Renal pelvis (tissue), 3 donors: ENCODE results near the gene HEY2. TPM values are rescaled to one million over a fixed set of nuclear protein-coding genes. Genes with fewer than 3 reads are reported as not detected.

Source experiments
- polyA plus RNA-seq, 3 donors: library from polyadenylated mRNA; unstranded; fragments of 120-200 nt; gene quantifications; one replicate each; pipeline ENCODE4 v1.2.1, GENCODE V29; 2013; ENCODE audit not compliant: insufficient read length in 3 of 3

The HEY2 gene
- polyA plus RNA-seq, 3 donors, result 6.4 to 7.2 (median 7.2) TPM

Other genes with a start within 250 kb of the HEY2 start
- gene NCOA7, start 41.3 kb downstream of the HEY2 start, polyA plus RNA-seq, result 10 to 100 TPM; 31.4 to 50.9 (median 42.6) TPM
- gene HINT3, start 207.1 kb downstream of the HEY2 start, polyA plus RNA-seq, result 10 to 100 TPM; 25.4 to 30.6 (median 29.6) TPM
- gene TRMT11, start 236.9 kb downstream of the HEY2 start, polyA plus RNA-seq, result 10 to 100 TPM; 23.4 to 27.1 (median 26.3) TPM